GM21619 (cell line): ENCODE data around the gene LMOD3.

Experiments used
- ATAC-seq: cut with Tn5 transposase; IDR thresholded peaks from one replicate; pipeline ENCODE4 v1.9.1; 2021; ENCODE audit not compliant: unreplicated experiment

LMOD3 gene

GRCh38 chr3:69094467-69095205, 27.8 kb downstream of the LMOD3 start:
- no peak for ATAC-seq

- ATAC-seq: peak; percentile 71
Observed at GRCh38 chr3:69092030-69092516, 30.3 kb downstream of the LMOD3 start.

- ATAC-seq: no peak
Observed at GRCh38 chr3:69091389-69092029, 30.9 kb downstream of the LMOD3 start.

GRCh38 chr3:69090021-69090420, 32.4 kb downstream of the LMOD3 start:
- no peak for ATAC-seq

- peak; percentile 27 for ATAC-seq
Observed at GRCh38 chr3:69088063-69088462, 34.3 kb downstream of the LMOD3 start.

- ATAC-seq: no peak
Observed at GRCh38 chr3:69087030-69087791, 35.2 kb downstream of the LMOD3 start.

GRCh38 chr3:69085833-69086722, 36.3 kb downstream of the LMOD3 start:
- ATAC-seq: no peak

GRCh38 chr3:69085168-69085832, 37.1 kb downstream of the LMOD3 start:
- no peak for ATAC-seq

- ATAC-seq: peak; percentile 50
Observed at GRCh38 chr3:69084326-69085167, 37.8 kb downstream of the LMOD3 start, which contains the start of gene ARL6IP5. Gene ARL6IP5, plus strand, starts transcription at chr3:69084937. Its CDS starts 111 bp downstream, at chr3:69085048.

GRCh38 chr3:69082805-69083204, 39.6 kb downstream of the LMOD3 start:
- ATAC-seq: peak; percentile 53

GRCh38 chr3:69082361-69082760, 40.0 kb downstream of the LMOD3 start:
- ATAC-seq: no peak

- no peak for ATAC-seq
Observed at GRCh38 chr3:69081583-69082262, 40.7 kb downstream of the LMOD3 start.

GRCh38 chr3:69080233-69080920, 42.0 kb downstream of the LMOD3 start, which contains the start of gene UBA3:
Gene UBA3, minus strand, starts transcription at chr3:69080365. Its CDS starts 12 bp downstream, at chr3:69080353.
- peak; percentile 39 for ATAC-seq

GRCh38 chr3:69079269-69080159, 42.9 kb downstream of the LMOD3 start:
- no peak for ATAC-seq

GRCh38 chr3:69072928-69073327, 49.5 kb downstream of the LMOD3 start:
- ATAC-seq: no peak

GRCh38 chr3:69066121-69066520, 56.3 kb downstream of the LMOD3 start:
- ATAC-seq: no peak
